Tibial artery (tissue), 4 donors: Measurements from ENCODE around the gene CPZ.
A peak's percentile ranks its signal among the peaks of the same experiment; 100 is the strongest.
"Not testable (repeated sequence)": the region's sequence is repeated elsewhere in the genome, so short reads cannot be mapped to it uniquely, and the experiment has no call there.

Source experiments
- DNase-seq, 2 donors: peaks; one replicate each; pipeline ENCODE4 v3.0.0-alpha.2; 2019
- H3K27ac ChIP-seq, 2 donors: fragments of 200-600 bp; sonication (generic) in 1 of 2; 1 replicate in 1 of 2; 2 replicates in 1 of 2; pipeline ENCODE4 v1.5.1; 2018 to 2019; ENCODE audit warnings: mild to moderate bottlenecking in 1 of 2
- H3K27me3 ChIP-seq, 2 donors: fragments of 200-600 bp; sonication (generic) in 1 of 2; one replicate each; pipeline versions ENCODE4 v1.5.1 to v1.6.0; 2016 to 2019
- H3K36me3 ChIP-seq, 3 donors: fragments of 200-600 bp; sonication (generic) in 2 of 3; one replicate each; pipeline ENCODE4 v1.5.1; 2016 to 2019; ENCODE audit warnings: mild to moderate bottlenecking in 2 of 3
- H3K4me1 ChIP-seq, 4 donors: fragments of 200-600 bp; sonication (generic) in 2 of 4; 1 replicate in 3 of 4; 2 replicates in 1 of 4; pipeline ENCODE4 v1.5.1; 2016 to 2019
- H3K4me3 ChIP-seq, 2 donors: fragments of 200-600 bp; sonication (generic) in 1 of 2; 1 replicate in 1 of 2; 2 replicates in 1 of 2; pipeline ENCODE4 v1.5.1; 2018 to 2019; ENCODE audit warnings: mild to moderate bottlenecking in 2 of 2
- H3K9me3 ChIP-seq, 3 donors: fragments of 200-600 bp; sonication (generic) in 1 of 3; one replicate each; pipeline ENCODE4 v1.5.1; 2016 to 2019
- CTCF ChIP-seq, 2 experiments: fragments of 200-600 bp in 1 of 2; fragments of 450-650 bp in 1 of 2; IDR thresholded peaks; one replicate each; pipeline ENCODE4 v1.5.1; 2017 to 2019; ENCODE audit warnings: antibody characterized with exemption in 2 of 2, mild to moderate bottlenecking in 1 of 2, moderate library complexity in 1 of 2
- intact Hi-C: fragments of 100-400 bp; cut with DNase I; formaldehyde crosslinking; loops from one replicate; pipeline ENCODE4 v1.15.0; 2023; ENCODE audit warnings: low total_unique reads

The CPZ gene

GRCh38 chr4:8635897-8636554, 43.5 kb downstream of the CPZ start:
- H3K36me3 ChIP-seq, H3K27ac ChIP-seq, H3K4me1 ChIP-seq, intact Hi-C loops, H3K9me3 ChIP-seq, DNase-seq, H3K4me3 ChIP-seq: not testable (repeated sequence)
- peaks cover 0 to 12% of the 10 kb centered on the region in 2 donors for H3K27me3 ChIP-seq

GRCh38 chr4:8637456-8637984, 45.0 kb downstream of the CPZ start:
- intact Hi-C loops: no loop called here
- Histone ChIP-seq H3K36me3 (no peaks in the 10 kb centered on the region), H3K4me1 (no peaks in the 10 kb centered on the region), H3K27me3 (peaks cover 0 to 10% of the 10 kb centered on the region in 2 donors), H3K9me3 (no peaks in the 10 kb centered on the region), H3K4me3 (no peak overlapping the region), H3K27ac (no peak overlapping the region)
- peak; percentile 14 to 25 for DNase-seq
- TF ChIP-seq CTCF (IDR thresholded peaks at IDR 0.05): no peak

- H3K4me1 ChIP-seq: no peaks in the 10 kb centered on the region
- intact Hi-C loops: no loop called here
- H3K9me3 ChIP-seq: no peaks in the 10 kb centered on the region
- H3K27ac ChIP-seq: no peak overlapping the region
- peaks cover 0 to 14% of the 10 kb centered on the region in 2 donors for H3K27me3 ChIP-seq
- TF ChIP-seq CTCF (IDR thresholded peaks at IDR 0.05): no peak
- H3K36me3 ChIP-seq: no peaks in the 10 kb centered on the region
- peak in 1 of 2 donors; percentile 44 for DNase-seq
- H3K4me3 ChIP-seq: no peak overlapping the region
These were observed 46.5 kb downstream of the CPZ start for GRCh38 chr4:8639021-8639420.

GRCh38 chr4:8639777-8640720, 47.5 kb downstream of the CPZ start:
- H3K9me3 ChIP-seq: no peaks in the 10 kb centered on the region
- H3K27me3 ChIP-seq: peaks cover 0 to 14% of the 10 kb centered on the region in 2 donors
- peak in 1 of 2 donors; percentile 50 for DNase-seq
- H3K27ac ChIP-seq: no peak overlapping the region
- H3K36me3 ChIP-seq: no peaks in the 10 kb centered on the region
- H3K4me1 ChIP-seq: no peaks in the 10 kb centered on the region
- H3K4me3 ChIP-seq: no peak overlapping the region
- intact Hi-C loops: no loop called here
- no peak for TF ChIP-seq CTCF (IDR thresholded peaks at IDR 0.05)

- no peak for TF ChIP-seq CTCF (IDR thresholded peaks at IDR 0.05)
- Histone ChIP-seq H3K27ac (no peak overlapping the region), H3K27me3 (peaks cover 0 to 17% of the 10 kb centered on the region in 2 donors), H3K36me3 (no peaks in the 10 kb centered on the region), H3K4me3 (no peak overlapping the region), H3K9me3 (no peaks in the 10 kb centered on the region), H3K4me1 (no peaks in the 10 kb centered on the region)
- intact Hi-C loops: no loop called here
- DNase-seq: peak in 1 of 2 donors; percentile 19
These were observed 48.3 kb downstream of the CPZ start for GRCh38 chr4:8640816-8641215.

- H3K9me3 ChIP-seq: no peaks in the 10 kb centered on the region
- no peaks in the 10 kb centered on the region for H3K4me1 ChIP-seq
- TF ChIP-seq CTCF (IDR thresholded peaks at IDR 0.05): no peak
- peaks cover 0 to 18% of the 10 kb centered on the region in 2 donors for H3K27me3 ChIP-seq
- DNase-seq: peak in 1 of 2 donors; percentile 45
- H3K36me3 ChIP-seq: no peaks in the 10 kb centered on the region
- intact Hi-C loops: no loop called here
- no peak overlapping the region for H3K27ac ChIP-seq
- H3K4me3 ChIP-seq: no peak overlapping the region
These were observed 48.7 kb downstream of the CPZ start for GRCh38 chr4:8641256-8641655.
